Retinal pigment epithelial cell (primary cell): Measurements from ENCODE around the gene POLR2F.

Source experiments
- DNase-seq: peaks from one replicate; pipeline ENCODE4 v3.0.0-alpha.2; 2010; ENCODE audit warnings: low read depth
- H3K4me3 ChIP-seq: 2 replicates; pipeline ENCODE4 v1.5.1; 2011; ENCODE audit warnings: mild to moderate bottlenecking, low read length, control low read depth, moderate library complexity
- TF ChIP-seq, protein P1 (sequence below): conservative IDR thresholded peaks from 2 replicates; pipeline ENCODE4 v1.5.1; 2011; ENCODE audit warnings: low read depth, low read length, control low read depth, inconsistent platforms

The POLR2F gene

GRCh38 chr22:38009000-38009806 is 55.7 kb downstream of the POLR2F start:
- TF ChIP-seq, protein P1, sequence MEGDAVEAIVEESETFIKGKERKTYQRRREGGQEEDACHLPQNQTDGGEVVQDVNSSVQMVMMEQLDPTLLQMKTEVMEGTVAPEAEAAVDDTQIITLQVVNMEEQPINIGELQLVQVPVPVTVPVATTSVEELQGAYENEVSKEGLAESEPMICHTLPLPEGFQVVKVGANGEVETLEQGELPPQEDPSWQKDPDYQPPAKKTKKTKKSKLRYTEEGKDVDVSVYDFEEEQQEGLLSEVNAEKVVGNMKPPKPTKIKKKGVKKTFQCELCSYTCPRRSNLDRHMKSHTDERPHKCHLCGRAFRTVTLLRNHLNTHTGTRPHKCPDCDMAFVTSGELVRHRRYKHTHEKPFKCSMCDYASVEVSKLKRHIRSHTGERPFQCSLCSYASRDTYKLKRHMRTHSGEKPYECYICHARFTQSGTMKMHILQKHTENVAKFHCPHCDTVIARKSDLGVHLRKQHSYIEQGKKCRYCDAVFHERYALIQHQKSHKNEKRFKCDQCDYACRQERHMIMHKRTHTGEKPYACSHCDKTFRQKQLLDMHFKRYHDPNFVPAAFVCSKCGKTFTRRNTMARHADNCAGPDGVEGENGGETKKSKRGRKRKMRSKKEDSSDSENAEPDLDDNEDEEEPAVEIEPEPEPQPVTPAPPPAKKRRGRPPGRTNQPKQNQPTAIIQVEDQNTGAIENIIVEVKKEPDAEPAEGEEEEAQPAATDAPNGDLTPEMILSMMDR, result no peak
- no peak for DNase-seq
- no peak overlapping the region for H3K4me3 ChIP-seq

- no peak overlapping the region for H3K4me3 ChIP-seq
- TF ChIP-seq, protein P1, result no peak
- DNase-seq, result no peak
Measured at GRCh38 chr22:38012604-38013072, 59.1 kb downstream of the POLR2F start.

DNA sequence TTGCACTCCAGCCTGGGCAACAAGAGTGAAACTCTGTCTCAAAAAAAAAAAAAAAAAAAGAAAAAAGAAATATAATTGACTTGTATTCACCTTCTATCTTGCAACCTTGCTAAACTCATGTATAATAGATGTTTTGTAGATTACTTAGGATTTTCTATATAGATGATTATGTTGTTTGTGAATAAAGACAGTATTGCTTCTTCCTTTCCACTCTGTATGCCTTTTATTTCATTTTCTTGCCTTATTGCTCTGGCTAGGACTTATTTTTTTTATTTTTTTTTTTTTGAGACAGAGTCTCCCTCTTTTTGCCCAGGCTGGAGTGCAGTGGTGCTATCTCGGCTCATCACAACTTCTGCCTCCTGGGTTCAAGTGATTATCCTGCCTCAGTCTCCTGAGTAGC is 60.6 kb downstream of the POLR2F start:
- H3K4me3 ChIP-seq, result no peak overlapping the region
- TF ChIP-seq, protein P1, result no peak
- DNase-seq, result no peak

- TF ChIP-seq, protein P1, result no peak
- DNase-seq, result no peak
- H3K4me3 ChIP-seq, result no peak overlapping the region
Measured at GRCh38 chr22:38016182-38017151, 63.0 kb downstream of the POLR2F start.

- DNase-seq, result peak; percentile 54
- no peak overlapping the region for H3K4me3 ChIP-seq
- TF ChIP-seq, protein P1, result peak; percentile 33
Measured at GRCh38 chr22:38017272-38017920, 63.9 kb downstream of the POLR2F start.

GRCh38 chr22:38017939-38018885 is 64.7 kb downstream of the POLR2F start:
- TF ChIP-seq, protein P1, result no peak
- H3K4me3 ChIP-seq, result no peak overlapping the region
- DNase-seq, result no peak
